NCI-H1930 (cell line): ENCODE results near the gene PGM5.
"Not testable (repeated sequence)": the region's sequence is repeated elsewhere in the genome, so short reads cannot be mapped to it uniquely, and the experiment has no call there.

Source experiments
- DNase-seq, 2 experiments: peaks; one replicate each; lab custom pipeline; 2025; lab: John Stamatoyannopoulos, UW

Gene PGM5

DNA sequence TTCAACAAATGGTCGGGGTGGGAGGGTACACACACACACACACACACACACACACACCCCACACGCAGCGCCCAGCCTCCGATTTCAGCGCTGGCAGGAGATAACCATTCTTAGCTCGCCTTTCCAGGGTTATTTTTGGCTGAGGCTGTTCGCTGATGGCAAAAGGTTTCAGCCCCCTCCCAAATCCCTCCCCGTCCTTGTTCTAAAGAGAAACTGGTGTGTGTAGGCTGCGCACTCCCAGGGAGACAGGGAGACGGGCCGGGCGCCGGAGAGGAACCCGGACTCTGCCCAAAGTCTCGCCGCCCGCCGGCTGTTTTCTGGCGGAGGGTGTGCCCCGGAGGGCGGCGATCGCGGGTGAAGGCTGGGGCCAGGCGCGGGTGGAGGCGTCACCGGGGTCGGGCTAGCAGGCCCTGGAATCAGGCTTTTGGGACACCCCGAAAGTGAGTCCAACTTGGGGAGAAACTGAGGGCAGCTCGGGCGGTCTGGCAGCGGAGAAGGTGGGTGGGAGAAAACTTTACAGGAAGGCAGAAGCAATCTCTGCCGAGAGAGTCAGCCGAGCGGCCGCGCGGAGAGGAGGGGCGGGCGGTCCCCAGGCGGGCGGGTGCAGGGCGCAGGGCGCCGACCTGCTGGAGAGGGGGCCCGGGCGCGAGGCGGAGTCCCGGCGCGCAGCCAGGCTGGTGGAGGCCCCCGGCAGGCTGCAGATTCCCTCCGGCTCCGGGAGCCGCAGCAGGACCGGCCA lies at the start of gene PGM5:
Gene PGM5 (plus strand): TSS at position 232 of the 739 bp plus-strand sequence. CDS start 517 bp downstream, outside the sequence.
- not testable (repeated sequence) for DNase-seq

- DNase-seq, result not testable (repeated sequence)
These were observed 49.3 kb upstream of the PGM5 start for GRCh38 chr9:68307127-68307526.

GRCh38 chr9:68307654-68308053 lies 48.8 kb upstream of the PGM5 start:
- DNase-seq, result not testable (repeated sequence)

DNA sequence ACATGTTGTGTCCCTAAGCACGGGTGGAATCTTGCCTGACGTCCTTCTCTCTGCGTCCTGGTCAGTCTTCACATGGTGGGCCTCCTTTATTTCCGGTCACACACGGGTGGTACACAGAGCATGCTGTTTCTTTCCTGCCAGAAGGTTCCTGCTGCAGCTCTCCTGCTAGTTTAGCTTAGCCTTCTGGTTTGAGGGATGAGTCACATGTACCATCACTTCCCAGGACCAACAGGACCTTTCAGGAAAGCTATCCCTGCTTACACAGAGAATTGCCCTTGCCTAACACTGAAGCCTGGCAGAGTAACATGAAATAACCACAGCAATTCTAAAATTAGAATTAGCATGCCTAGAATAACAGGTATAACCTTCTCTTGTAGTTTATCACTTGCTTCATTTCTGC lies 45.2 kb upstream of the PGM5 start:
- not testable (repeated sequence) for DNase-seq

DNA sequence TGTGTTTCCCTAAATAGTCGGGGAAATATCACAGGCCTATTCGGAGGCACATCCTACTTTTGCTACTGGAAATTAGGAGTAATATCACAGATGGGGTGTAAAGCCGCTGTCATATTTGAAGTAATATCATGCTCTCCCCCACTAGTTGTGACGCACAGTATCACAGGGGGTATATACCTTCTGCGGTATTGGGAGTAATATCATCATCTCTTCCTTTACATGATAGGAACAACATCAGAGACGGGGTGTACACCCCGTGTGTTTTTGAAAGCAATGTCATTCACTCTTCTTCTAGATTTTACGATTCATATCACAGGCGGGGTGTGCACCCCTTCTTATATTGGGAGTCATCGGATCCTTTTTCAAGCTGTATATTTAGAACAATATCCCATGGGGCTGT lies 38.2 kb upstream of the PGM5 start:
- not testable (repeated sequence) for DNase-seq

- not testable (repeated sequence) for DNase-seq
These were observed 32.7 kb upstream of the PGM5 start for GRCh38 chr9:68323749-68324148.

GRCh38 chr9:68324518-68324917 lies 31.9 kb upstream of the PGM5 start:
- not testable (repeated sequence) for DNase-seq

DNA sequence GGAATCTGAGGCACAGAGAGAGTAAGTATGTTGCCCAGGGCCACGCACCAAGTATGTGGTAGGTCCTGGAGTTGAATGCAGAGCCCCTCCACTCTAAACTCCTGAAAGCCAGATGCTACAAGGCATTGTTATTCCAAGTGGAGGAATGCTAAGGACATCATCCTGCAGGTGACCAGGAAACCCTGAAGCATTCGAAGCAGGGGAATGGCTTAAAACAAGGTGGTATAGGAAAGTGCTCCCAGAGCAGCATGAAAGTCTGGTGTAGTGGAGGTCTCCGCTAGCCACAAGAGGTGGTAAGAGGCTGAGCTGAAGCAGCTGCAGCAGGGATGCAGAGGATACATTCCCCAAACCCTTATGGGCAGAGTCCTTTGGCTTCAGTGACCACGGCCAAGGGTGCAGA lies 27.3 kb upstream of the PGM5 start:
- DNase-seq, result not testable (repeated sequence)

- not testable (repeated sequence) for DNase-seq
These were observed 25.8 kb upstream of the PGM5 start for GRCh38 chr9:68330531-68331173.

DNA sequence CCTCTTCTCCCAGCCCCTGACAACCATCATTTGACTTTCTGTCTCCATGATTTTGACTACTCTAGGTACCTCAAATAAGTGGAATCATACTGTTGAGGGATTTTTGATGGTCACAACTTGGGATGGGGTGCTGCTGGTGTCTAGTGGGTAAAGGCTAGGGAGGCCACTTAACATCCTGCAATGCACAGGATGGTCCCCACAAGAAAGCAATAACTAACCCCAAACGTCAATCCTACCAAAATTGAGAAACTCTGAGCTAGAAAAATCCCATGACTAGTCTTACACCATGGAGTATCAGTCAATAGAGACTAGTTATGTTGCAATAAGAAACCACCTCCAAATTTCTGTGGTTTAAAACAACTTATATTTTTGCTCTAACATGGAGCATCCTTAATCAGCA lies 24.3 kb upstream of the PGM5 start:
- not testable (repeated sequence) for DNase-seq

DNA sequence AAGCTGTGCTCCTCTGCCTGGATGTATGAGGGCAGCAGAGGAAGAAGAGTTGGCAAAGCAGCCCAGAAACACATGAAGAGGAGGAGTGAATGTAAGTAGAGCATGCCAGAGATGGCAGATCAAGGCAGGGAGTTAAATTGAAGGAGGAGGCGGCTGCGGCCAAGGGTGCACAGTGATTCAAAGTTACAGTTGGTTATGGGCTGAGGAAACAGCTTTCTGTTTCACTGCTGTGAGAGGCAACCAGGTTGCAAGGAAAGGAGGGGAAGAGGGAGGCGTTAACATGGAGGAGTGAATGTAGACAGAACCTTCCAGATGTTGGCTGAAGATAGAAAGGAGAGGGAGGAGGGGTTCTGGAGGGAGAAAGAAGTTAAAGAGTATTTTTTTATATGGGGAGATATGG lies 20.5 kb upstream of the PGM5 start:
- not testable (repeated sequence) for DNase-seq

GRCh38 chr9:68336639-68337339 lies 19.6 kb upstream of the PGM5 start:
- not testable (repeated sequence) for DNase-seq

- DNase-seq, result not testable (repeated sequence)
These were observed 18.4 kb upstream of the PGM5 start for GRCh38 chr9:68338000-68338399.

DNA sequence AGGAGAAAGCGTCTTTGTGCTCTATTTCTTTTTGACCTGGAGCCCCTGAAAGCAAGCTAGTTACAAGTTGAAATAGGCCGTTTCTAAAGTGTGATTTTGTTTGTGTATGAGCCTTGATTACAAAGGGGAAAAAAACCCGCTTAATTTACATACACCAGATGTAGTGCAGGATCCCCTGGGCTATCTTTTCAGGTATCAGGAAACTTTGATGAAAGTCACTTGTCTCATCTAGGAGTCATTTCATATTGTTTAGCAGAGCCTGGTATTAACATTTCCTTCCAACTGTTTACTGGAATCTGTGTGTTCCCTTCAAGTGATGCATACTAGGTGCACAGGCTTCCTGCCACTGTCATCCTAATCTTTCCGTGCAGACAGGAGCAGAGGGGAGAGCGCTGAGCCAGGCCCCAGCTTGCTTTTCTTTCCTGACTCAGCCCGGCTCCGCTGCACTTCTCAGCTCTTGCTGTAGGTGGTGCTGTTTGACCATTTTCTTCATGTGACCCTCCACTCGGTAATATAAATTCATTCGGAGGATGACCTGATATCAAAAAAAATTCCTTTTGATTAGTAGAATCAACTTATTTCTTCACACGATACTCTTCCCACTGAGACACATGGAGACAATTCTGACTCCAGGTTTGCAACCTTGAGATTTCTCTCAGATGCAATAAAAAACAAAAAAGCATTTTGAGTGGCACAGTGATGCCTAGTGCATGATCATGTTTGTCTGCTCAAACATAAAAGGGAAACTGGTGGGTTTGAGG lies 14.0 kb upstream of the PGM5 start:
- DNase-seq, result not testable (repeated sequence)

GRCh38 chr9:68343242-68343641 lies 13.2 kb upstream of the PGM5 start:
- DNase-seq, result not testable (repeated sequence)

- not testable (repeated sequence) for DNase-seq
These were observed 12.4 kb upstream of the PGM5 start for GRCh38 chr9:68343992-68344391.

DNA sequence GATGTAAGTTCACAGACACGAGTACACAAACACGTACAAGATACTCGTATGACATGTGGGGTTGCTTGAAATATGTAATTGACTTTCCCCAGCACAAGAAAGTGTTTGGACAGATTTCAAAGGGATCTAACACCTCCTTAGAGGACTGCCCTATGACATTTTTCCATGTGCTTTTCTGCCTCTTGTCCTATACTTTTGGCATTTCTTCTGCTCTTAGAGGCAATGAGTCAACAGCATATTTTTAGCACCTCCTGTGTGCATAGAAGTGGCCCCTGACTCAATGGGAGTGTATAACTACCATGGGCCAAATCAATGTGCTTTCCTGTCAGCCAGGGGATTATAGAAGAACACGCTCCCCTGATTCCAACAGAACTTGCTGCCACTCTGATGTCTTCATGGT lies 4.7 kb upstream of the PGM5 start:
- DNase-seq, result not testable (repeated sequence)

DNA sequence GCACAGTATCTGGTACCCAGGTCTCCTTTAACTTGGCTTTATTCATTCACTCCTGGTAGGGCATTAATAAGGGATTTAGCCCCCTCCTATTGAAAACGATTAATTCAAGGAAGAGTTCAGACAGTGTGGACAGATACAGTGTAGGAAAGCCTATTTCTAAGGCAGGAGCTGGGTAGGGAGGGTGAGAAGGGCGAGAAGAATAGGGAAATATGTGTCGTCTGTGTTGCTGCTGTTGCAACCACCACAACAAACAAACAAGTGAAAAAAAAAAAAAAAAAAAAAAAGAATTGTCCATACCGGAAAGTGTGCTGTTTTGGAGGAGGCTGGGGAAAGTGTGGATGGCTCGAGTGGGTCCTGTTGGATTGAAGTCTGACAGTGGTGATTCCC lies 425 bp upstream of the PGM5 start:
- DNase-seq, result not testable (repeated sequence)

DNA sequence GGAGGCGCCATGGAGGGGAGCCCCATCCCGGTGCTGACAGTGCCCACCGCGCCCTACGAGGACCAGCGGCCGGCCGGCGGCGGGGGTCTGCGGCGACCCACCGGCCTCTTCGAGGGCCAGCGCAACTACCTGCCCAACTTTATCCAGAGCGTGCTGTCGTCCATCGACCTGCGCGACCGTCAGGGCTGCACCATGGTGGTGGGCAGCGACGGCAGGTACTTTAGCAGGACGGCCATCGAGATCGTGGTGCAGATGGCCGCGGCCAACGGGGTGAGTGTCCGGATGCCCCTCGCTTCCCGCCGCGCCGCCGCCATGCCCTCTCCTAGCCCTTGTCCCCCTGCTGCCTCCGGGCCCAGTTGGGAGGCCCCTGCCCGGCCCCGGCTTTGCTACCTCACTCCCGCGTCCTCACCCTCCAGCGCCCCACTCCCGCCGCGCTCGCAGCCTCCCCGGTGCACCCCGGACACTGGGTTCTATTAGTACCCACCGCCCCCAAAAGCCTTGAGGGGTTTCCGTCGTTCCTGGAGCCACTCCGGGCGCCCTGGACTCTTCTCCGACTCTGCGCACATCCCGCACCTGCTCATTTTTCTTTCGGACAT lies 806 bp downstream of the PGM5 start:
- not testable (repeated sequence) for DNase-seq

DNA sequence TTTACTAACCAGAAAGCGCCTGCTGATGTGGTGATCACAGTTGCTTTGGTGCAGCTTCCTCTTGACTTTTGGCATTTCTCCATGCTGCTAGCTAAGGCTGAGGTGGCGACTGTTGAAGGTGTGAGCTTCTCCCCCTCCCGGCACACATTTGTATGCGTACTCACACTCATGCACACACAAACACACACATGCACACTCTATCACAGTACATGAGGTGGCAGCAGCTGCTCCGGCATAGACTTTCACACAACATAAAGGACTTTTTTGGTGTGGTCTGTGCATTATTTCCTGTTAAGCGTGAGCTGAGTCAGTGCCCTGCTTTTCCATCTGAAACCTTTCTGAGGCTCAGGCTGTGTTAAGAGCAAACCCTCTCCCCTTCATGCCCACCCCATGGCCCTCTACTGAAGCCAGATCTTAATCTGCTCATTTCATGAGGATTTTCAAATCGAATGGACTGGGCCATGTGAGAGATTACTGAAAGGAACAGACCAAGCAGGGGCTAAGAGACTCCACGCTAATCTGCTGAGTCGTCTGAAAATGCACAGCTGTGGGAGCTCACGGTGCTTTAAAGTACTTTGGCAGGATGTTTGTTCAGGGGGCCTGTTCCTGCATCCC lies 10.6 kb downstream of the PGM5 start:
- DNase-seq, result not testable (repeated sequence)

GRCh38 chr9:68375789-68376188 lies 19.4 kb downstream of the PGM5 start:
- not testable (repeated sequence) for DNase-seq
